GM18498 (cell line): ENCODE data around the gene JKAMP.
"Not testable (repeated sequence)": the region's sequence is repeated elsewhere in the genome, so short reads cannot be mapped to it uniquely, and the experiment has no call there.

Experiments used
- ATAC-seq: cut with Tn5 transposase; IDR thresholded peaks from one replicate; pipeline ENCODE4 v1.9.1; 2021; ENCODE audit warnings: mild to moderate bottlenecking, moderate library complexity; ENCODE audit not compliant: unreplicated experiment

Gene JKAMP

GRCh38 chr14:59483819-59484638 is at the start of gene JKAMP, which contains the start of gene L3HYPDH:
JKAMP (plus strand) TSS chr14:59484517; CDS start chr14:59484590, 73 bp downstream.
L3HYPDH (minus strand) TSS chr14:59484408; CDS start chr14:59484316, 92 bp downstream.
- peak; percentile 87 for ATAC-seq

- no peak for ATAC-seq
These were observed 49.2 kb upstream of the JKAMP start for GRCh38 chr14:59435101-59435500.

GRCh38 chr14:59435987-59436386 is 48.3 kb upstream of the JKAMP start:
- ATAC-seq = no peak

- no peak for ATAC-seq
These were observed 46.1 kb upstream of the JKAMP start for GRCh38 chr14:59438195-59438647.

GRCh38 chr14:59439256-59439965 is 44.9 kb upstream of the JKAMP start:
- no peak for ATAC-seq

- ATAC-seq = not testable (repeated sequence)
These were observed 35.6 kb upstream of the JKAMP start for GRCh38 chr14:59448673-59449072.

GRCh38 chr14:59450716-59451115 is 33.6 kb upstream of the JKAMP start:
- no peak for ATAC-seq

- ATAC-seq = no peak
These were observed 32.5 kb upstream of the JKAMP start for GRCh38 chr14:59451849-59452248.

- no peak for ATAC-seq
These were observed 30.2 kb upstream of the JKAMP start for GRCh38 chr14:59454139-59454538.

- ATAC-seq = no peak
These were observed 28.9 kb upstream of the JKAMP start for GRCh38 chr14:59455411-59455810.

- ATAC-seq = no peak
These were observed 25.8 kb upstream of the JKAMP start for GRCh38 chr14:59458486-59458885.

GRCh38 chr14:59460378-59460777 is 23.9 kb upstream of the JKAMP start:
- ATAC-seq = no peak

GRCh38 chr14:59461891-59462290 is 22.4 kb upstream of the JKAMP start:
- no peak for ATAC-seq

- peak; percentile 24 for ATAC-seq
These were observed 20.4 kb upstream of the JKAMP start for GRCh38 chr14:59463787-59464485.

- ATAC-seq = peak; percentile 71
These were observed 19.6 kb upstream of the JKAMP start for GRCh38 chr14:59464486-59465315.

GRCh38 chr14:59465316-59466135 is 18.8 kb upstream of the JKAMP start, which contains the start of gene GPR135:
GPR135 (minus strand) TSS chr14:59465380; CDS start chr14:59465226, 154 bp downstream.
- ATAC-seq = peak; percentile 31

GRCh38 chr14:59474172-59474571 is 10.1 kb upstream of the JKAMP start:
- no peak for ATAC-seq

- ATAC-seq = no peak
These were observed 8.6 kb upstream of the JKAMP start for GRCh38 chr14:59475709-59476108.

- no peak for ATAC-seq
These were observed 5.8 kb upstream of the JKAMP start for GRCh38 chr14:59478540-59478939.
